Neural progenitor cell (in vitro differentiated cells): ENCODE measurements around the gene PRR22. TPM values are rescaled to one million over a fixed set of nuclear protein-coding genes. Genes with fewer than 3 reads are reported as not detected.

ENCODE experiments used
- DNase-seq: peaks from one replicate; pipeline ENCODE4 v3.0.0-alpha.2; 2016; ENCODE audit warnings: low spot score
- H2AFZ ChIP-seq: fragments of 200-600 bp; sonication (generic); replicated peaks from 2 replicates; pipeline ENCODE4 v1.6.1; 2016; ENCODE audit warnings: antibody characterized with exemption
- H3F3A ChIP-seq: fragments of 200-600 bp; sonication (generic); 2 replicates; pipeline ENCODE4 v1.6.1; 2016; ENCODE audit warnings: antibody characterized with exemption, low read depth
- H3K27ac ChIP-seq: fragments of 200-600 bp; sonication (generic); 2 replicates; pipeline ENCODE4 v1.5.1; 2016; ENCODE audit warnings: mild to moderate bottlenecking
- H3K27me3 ChIP-seq: fragments of 200-600 bp; sonication (generic); 2 replicates; pipeline ENCODE4 v1.6.1; 2016; ENCODE audit warnings: mild to moderate bottlenecking, moderate library complexity
- H3K36me3 ChIP-seq: fragments of 200-600 bp; sonication (generic); 2 replicates; pipeline ENCODE4 v1.5.1; 2016
- H3K4me1 ChIP-seq: fragments of 200-600 bp; sonication (generic); 2 replicates; pipeline ENCODE4 v1.6.1; 2016; ENCODE audit warnings: mixed run types
- H3K4me2 ChIP-seq: fragments of 200-600 bp; sonication (generic); 2 replicates; pipeline ENCODE4 v1.6.1; 2016
- H3K4me3 ChIP-seq: fragments of 200-600 bp; sonication (generic); 2 replicates; pipeline ENCODE4 v1.5.1; 2016
- H3K79me2 ChIP-seq: fragments of 200-600 bp; sonication (generic); 2 replicates; pipeline ENCODE4 v1.6.1; 2016; ENCODE audit warnings: low read depth
- H3K9ac ChIP-seq: fragments of 200-600 bp; sonication (generic); 2 replicates; pipeline ENCODE4 v1.6.1; 2016
- H3K9me3 ChIP-seq: fragments of 200-600 bp; sonication (generic); 2 replicates; pipeline ENCODE4 v1.5.1; 2016; ENCODE audit warnings: low read depth
- H4K20me1 ChIP-seq: fragments of 200-600 bp; sonication (generic); 2 replicates; pipeline ENCODE4 v1.6.1; 2016; ENCODE audit warnings: low read depth
- H3K27ac Mint-ChIP-seq: 3 replicates; pipeline ENCODE4 v1.8.0; 2021; ENCODE audit warnings: mixed read lengths
- H3K27me3 Mint-ChIP-seq: 2 replicates; pipeline ENCODE4 v1.8.0; 2022; ENCODE audit warnings: low read depth, mild to moderate bottlenecking, inconsistent platforms, moderate library complexity, mixed read lengths; ENCODE audit not compliant: insufficient read depth
- H3K36me3 Mint-ChIP-seq: 3 replicates; pipeline ENCODE4 v1.8.0; 2021; ENCODE audit warnings: mixed read lengths
- H3K4me1 Mint-ChIP-seq: 3 replicates; pipeline ENCODE4 v1.8.0; 2021; ENCODE audit warnings: mixed read lengths
- H3K4me3 Mint-ChIP-seq: 3 replicates; pipeline ENCODE4 v1.8.0; 2021; ENCODE audit warnings: mild to moderate bottlenecking, moderate library complexity, mixed read lengths
- H3K9me3 Mint-ChIP-seq: 3 replicates; pipeline ENCODE4 v1.8.0; 2020; ENCODE audit warnings: mixed read lengths
- CTCF ChIP-seq: fragments of 200-600 bp; sonication (generic); IDR thresholded peaks from 2 replicates; pipeline ENCODE4 v1.5.1; 2017; ENCODE audit warnings: antibody characterized with exemption, mild to moderate bottlenecking
- EZH2 ChIP-seq: fragments of 200-600 bp; sonication (generic); IDR thresholded peaks from 2 replicates; pipeline ENCODE4 v1.6.1; 2017; ENCODE audit warnings: antibody characterized with exemption, mild to moderate bottlenecking, moderate library complexity
- EZH2phosphoT487 ChIP-seq: fragments of 200-600 bp; sonication (generic); IDR thresholded peaks from 2 replicates; pipeline ENCODE4 v1.6.1; 2017; ENCODE audit warnings: antibody characterized with exemption
- total RNA-seq: library from RNA; depleted of rRNA; stranded (reverse); fragments of >200 nt; gene quantifications from 2 replicates; pipeline ENCODE4 v1.2.3, GENCODE V29; 2015; ENCODE audit warnings: low replicate concordance

PRR22 gene
- total RNA-seq, 1 donor from 2014 or later = not detected

GRCh38 chr19:5762608-5763217 is 21.8 kb downstream of the PRR22 start:
- no peaks in the 10 kb centered on the region for H3K79me2 ChIP-seq
- H3K9me3 Mint-ChIP-seq = peaks cover 2% of the 10 kb centered on the region
- no peak overlapping the region for H3K4me2 ChIP-seq
- H3K4me3 Mint-ChIP-seq = no peak overlapping the region
- no peak overlapping the region for H3K4me3 ChIP-seq
- DNase-seq = no peak
- H3K4me1 Mint-ChIP-seq = no peaks in the 10 kb centered on the region
- peaks cover 6% of the 10 kb centered on the region for H3K27me3 Mint-ChIP-seq
- H3K27ac ChIP-seq = no peak overlapping the region
- H3K27me3 ChIP-seq = no peaks in the 10 kb centered on the region
- no peaks in the 10 kb centered on the region for H4K20me1 ChIP-seq
- no peaks in the 10 kb centered on the region for H3K4me1 ChIP-seq
- H3F3A ChIP-seq = no peaks in the 10 kb centered on the region
- no peaks in the 10 kb centered on the region for H3K36me3 Mint-ChIP-seq
- H2AFZ ChIP-seq = no peak overlapping the region
- H3K27ac Mint-ChIP-seq = no peak overlapping the region
- no peaks in the 10 kb centered on the region for H3K9me3 ChIP-seq
- H3K36me3 ChIP-seq = no peaks in the 10 kb centered on the region
- no peak overlapping the region for H3K9ac ChIP-seq
- no peak for TF ChIP-seq EZH2
- TF ChIP-seq CTCF = no peak
- TF ChIP-seq EZH2phosphoT487 = no peak

- TF ChIP-seq EZH2 (no peak), EZH2phosphoT487 (no peak), CTCF (no peak)
- no peaks in the 10 kb centered on the region for H3K9me3 ChIP-seq
- no peak overlapping the region for H3K27ac Mint-ChIP-seq
- no peaks in the 10 kb centered on the region for H4K20me1 ChIP-seq
- H3K4me2 ChIP-seq = no peak overlapping the region
- H3K27me3 Mint-ChIP-seq = peaks cover 4% of the 10 kb centered on the region
- H3K36me3 Mint-ChIP-seq = no peaks in the 10 kb centered on the region
- H3K79me2 ChIP-seq = no peaks in the 10 kb centered on the region
- H3K27me3 ChIP-seq = no peaks in the 10 kb centered on the region
- no peaks in the 10 kb centered on the region for H3K4me1 Mint-ChIP-seq
- no peak for DNase-seq
- no peaks in the 10 kb centered on the region for H3K36me3 ChIP-seq
- H3K9ac ChIP-seq = no peak overlapping the region
- no peak overlapping the region for H3K27ac ChIP-seq
- no peak overlapping the region for H3K4me3 ChIP-seq
- H3F3A ChIP-seq = no peaks in the 10 kb centered on the region
- H2AFZ ChIP-seq = no peak overlapping the region
- H3K9me3 Mint-ChIP-seq = no peaks in the 10 kb centered on the region
- no peak overlapping the region for H3K4me3 Mint-ChIP-seq
- H3K4me1 ChIP-seq = no peaks in the 10 kb centered on the region
Measured at GRCh38 chr19:5753743-5754142, 30.8 kb downstream of the PRR22 start.

GRCh38 chr19:5751709-5752108 is 32.8 kb downstream of the PRR22 start:
- Histone ChIP-seq H3K4me3 (no peak overlapping the region), H3K79me2 (no peaks in the 10 kb centered on the region), H3F3A (no peaks in the 10 kb centered on the region), H3K27me3 (no peaks in the 10 kb centered on the region), H3K4me1 (no peaks in the 10 kb centered on the region), H2AFZ (no peak overlapping the region), H3K27ac (no peak overlapping the region), H3K4me2 (no peak overlapping the region), H4K20me1 (no peaks in the 10 kb centered on the region), H3K9me3 (no peaks in the 10 kb centered on the region), H3K36me3 (no peaks in the 10 kb centered on the region), H3K9ac (no peak overlapping the region)
- no peak overlapping the region for H3K4me3 Mint-ChIP-seq
- DNase-seq = no peak
- H3K9me3 Mint-ChIP-seq = no peaks in the 10 kb centered on the region
- no peaks in the 10 kb centered on the region for H3K36me3 Mint-ChIP-seq
- TF ChIP-seq EZH2 (no peak), CTCF (no peak), EZH2phosphoT487 (no peak)
- H3K27ac Mint-ChIP-seq = no peak overlapping the region
- H3K4me1 Mint-ChIP-seq = no peaks in the 10 kb centered on the region
- no peaks in the 10 kb centered on the region for H3K27me3 Mint-ChIP-seq
